IMR-90 (cell line): Measurements from ENCODE around the gene RSPO4.

Source experiments
- BHLHE40 ChIP-seq: fragments of 150-350 bp; IDR thresholded peaks from 2 replicates; pipeline ENCODE4 v1.6.1; 2016; ENCODE audit warnings: mild to moderate bottlenecking, low read depth, low read length
- CEBPB ChIP-seq: IDR thresholded peaks from 2 replicates; pipeline ENCODE4 v1.6.1; 2012; ENCODE audit warnings: low read depth, low read length, improper control_type of control experiment
- CTCF ChIP-seq: conservative IDR thresholded peaks from 2 replicates; pipeline ENCODE4 v1.5.1; 2012; ENCODE audit warnings: mild to moderate bottlenecking, low read depth, low read length, improper control_type of control experiment
- FOS ChIP-seq: fragments of 150-350 bp; IDR thresholded peaks from 2 replicates; pipeline ENCODE4 v1.6.1; 2016; ENCODE audit warnings: low read depth, low read length
- MAFK ChIP-seq: IDR thresholded peaks from 2 replicates; pipeline ENCODE4 v1.6.1; 2012; ENCODE audit warnings: low read depth, low read length, improper control_type of control experiment
- MAZ ChIP-seq: IDR thresholded peaks from 2 replicates; pipeline ENCODE4 v1.6.1; 2012; ENCODE audit warnings: low read depth, mild to moderate bottlenecking, low read length, improper control_type of control experiment, moderate library complexity, borderline replicate concordance
- MXI1 ChIP-seq: IDR thresholded peaks from 2 replicates; pipeline ENCODE4 v1.6.1; 2012; ENCODE audit warnings: low read depth, mild to moderate bottlenecking, low read length, moderate library complexity, borderline replicate concordance
- NFE2L2 ChIP-seq: fragments of 150-350 bp; IDR thresholded peaks from 2 replicates; pipeline ENCODE4 v1.6.1; 2016; ENCODE audit warnings: low read depth, mild to moderate bottlenecking, low read length
- POLR2A ChIP-seq: IDR thresholded peaks from 2 replicates; pipeline ENCODE4 v1.6.1; 2012; ENCODE audit warnings: mild to moderate bottlenecking, low read depth, low read length
- RCOR1 ChIP-seq: IDR thresholded peaks from 2 replicates; pipeline ENCODE4 v1.6.1; 2012; ENCODE audit warnings: mild to moderate bottlenecking, low read length, improper control_type of control experiment; ENCODE audit not compliant: insufficient replicate concordance
- SMC3 ChIP-seq: fragments of 150-350 bp; IDR thresholded peaks from 2 replicates; pipeline ENCODE4 v1.6.1; 2016; ENCODE audit warnings: low read depth, mild to moderate bottlenecking, antibody characterized with exemption, low read length, moderate library complexity
- USF2 ChIP-seq: fragments of 150-350 bp; IDR thresholded peaks from 2 replicates; pipeline ENCODE4 v1.6.1; 2017; ENCODE audit warnings: mild to moderate bottlenecking, antibody characterized with exemption, low read length, low read depth

DNA sequence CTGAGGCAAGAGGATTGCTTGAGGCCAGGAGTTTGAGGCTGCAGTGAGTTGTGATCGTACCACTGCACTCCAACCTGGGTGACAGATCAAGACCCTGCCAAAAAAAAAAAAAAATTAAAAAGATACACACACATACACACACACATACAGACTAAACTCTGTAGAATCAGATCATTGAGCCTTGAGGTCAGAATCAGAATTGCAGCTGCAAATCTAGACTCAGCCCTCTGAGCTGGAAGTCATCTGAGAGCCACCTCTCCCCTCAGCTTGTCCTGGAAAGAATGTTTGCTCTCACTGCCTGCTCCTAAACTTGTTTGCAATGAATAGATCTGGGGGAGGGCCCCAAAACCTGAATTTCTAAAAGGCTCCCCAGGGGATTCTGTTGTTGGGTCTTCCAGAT lies 44.6 kb downstream of the RSPO4 start:
- no peak for TF ChIP-seq SMC3
- TF ChIP-seq USF2 = no peak
- TF ChIP-seq MAFK = no peak
- TF ChIP-seq CTCF = no peak
- TF ChIP-seq CEBPB = no peak
- no peak for TF ChIP-seq MAZ
- no peak for TF ChIP-seq NFE2L2
- TF ChIP-seq MXI1 = no peak
- TF ChIP-seq FOS = no peak
- no peak for TF ChIP-seq POLR2A
- no peak for TF ChIP-seq BHLHE40
- TF ChIP-seq RCOR1 = no peak
